Pulmonary artery endothelial cell (primary cell): Measurements from ENCODE around the gene SIM2. TPM values are rescaled to one million over a fixed set of nuclear protein-coding genes. Genes with fewer than 3 reads are reported as not detected.

Source experiments
- DNase-seq: peaks from one replicate; pipeline ENCODE4 v3.0.0-alpha.2; 2011; ENCODE audit warnings: low read depth, low spot score
- total RNA-seq: library from RNA; depleted of rRNA; stranded (reverse); fragments of >200 nt; gene quantifications from 2 replicates; pipeline ENCODE4 v1.2.3, GENCODE V29; 2014

Gene SIM2
- total RNA-seq, 1 donor from 2014 or later, result 0.07 TPM

DNA sequence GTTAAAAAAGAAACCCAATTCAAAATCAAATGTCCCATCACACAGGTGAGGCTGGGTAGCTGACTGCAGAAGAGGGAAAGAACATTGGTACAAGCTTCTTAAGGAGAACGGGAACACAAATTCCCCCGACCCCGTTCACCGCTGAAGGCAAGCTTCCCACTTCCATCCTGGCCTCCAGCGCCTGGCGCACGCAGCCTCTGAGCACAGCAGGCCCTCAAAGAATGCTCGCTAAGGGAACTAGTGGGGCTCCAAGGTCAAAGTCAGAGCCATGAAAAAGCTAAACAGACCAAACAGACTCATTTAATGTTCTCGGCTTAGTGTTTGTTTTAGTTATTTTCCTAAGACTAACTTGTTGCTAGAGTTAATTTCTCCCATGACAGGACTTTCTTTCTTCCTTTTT lies 63.7 kb downstream of the SIM2 start:
- DNase-seq, result no peak

DNA sequence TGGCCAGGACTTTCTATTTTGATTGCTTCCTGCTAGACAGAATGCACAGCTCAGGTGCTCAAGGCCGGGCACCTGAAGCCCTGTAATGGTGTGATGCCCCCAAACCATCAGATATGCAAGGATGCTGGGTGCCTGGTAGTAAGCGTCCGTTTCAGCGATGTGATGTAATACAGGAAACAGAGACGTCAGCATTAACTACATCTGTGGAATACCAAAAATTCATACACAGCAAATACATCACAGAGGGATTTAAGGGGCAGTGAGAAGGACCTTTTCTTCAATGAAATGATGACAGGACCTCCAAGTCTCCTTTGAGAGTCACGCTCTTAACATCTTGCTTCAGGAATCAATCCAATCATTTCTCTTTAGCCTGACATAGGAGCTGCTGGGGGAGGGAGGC lies 64.4 kb downstream of the SIM2 start:
- no peak for DNase-seq

DNA sequence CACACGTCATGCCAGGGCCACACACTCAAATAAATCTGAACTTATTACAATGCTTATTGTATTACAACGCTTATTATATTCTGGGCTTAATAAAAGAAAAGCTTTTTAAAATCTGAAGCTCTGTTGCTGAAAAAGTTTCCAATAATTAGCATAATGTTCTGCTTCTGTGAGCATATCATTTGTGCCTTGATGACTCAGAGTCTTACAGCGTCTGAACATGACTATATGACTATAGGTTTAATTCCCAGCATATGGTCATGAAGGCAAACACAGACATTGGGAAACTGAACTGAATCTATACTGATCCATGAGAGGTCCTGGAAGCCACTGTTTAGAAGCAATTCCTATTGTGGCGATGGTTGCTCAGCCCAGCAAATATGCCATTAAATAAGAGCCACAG lies 66.3 kb downstream of the SIM2 start:
- DNase-seq, result no peak

DNA sequence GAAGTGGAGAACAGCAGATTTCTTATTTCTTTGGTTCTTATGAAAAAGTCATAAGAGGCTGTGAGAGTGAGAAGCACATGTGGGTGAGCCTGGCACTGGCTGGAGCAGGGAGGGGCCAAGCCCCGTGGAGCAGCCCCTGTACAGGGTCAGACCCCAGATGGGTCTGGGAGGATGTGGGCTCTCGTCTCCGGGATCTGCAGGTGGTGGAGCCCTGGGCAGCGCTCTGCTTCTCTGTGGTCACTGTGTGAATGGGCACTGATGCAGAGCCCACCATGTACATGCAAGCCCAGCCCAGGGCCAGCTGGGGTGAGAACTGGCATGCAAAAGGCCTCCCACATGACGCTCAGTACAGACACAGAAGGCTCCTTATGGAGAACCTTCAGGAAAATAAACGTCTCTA lies 67.6 kb downstream of the SIM2 start:
- DNase-seq, result no peak

DNA sequence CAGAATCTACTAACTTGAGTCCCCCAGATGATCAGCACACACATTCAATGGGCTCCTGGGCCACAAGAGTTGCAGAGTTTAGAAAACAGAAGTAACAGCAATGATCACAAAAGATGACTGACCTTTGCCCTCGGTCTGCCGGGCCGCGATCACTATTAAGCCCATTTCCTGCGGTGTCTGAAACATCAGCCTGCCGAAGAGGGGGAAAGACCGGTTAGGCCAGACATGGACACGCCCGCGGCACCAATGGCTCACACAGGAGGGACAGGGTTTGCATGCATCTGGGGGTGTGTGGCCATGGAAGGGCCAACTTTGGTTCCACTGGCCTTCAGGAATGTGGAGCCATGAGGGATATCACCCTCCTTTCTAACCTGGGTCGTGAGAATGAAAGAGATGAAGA lies 68.2 kb downstream of the SIM2 start:
- no peak for DNase-seq

DNA sequence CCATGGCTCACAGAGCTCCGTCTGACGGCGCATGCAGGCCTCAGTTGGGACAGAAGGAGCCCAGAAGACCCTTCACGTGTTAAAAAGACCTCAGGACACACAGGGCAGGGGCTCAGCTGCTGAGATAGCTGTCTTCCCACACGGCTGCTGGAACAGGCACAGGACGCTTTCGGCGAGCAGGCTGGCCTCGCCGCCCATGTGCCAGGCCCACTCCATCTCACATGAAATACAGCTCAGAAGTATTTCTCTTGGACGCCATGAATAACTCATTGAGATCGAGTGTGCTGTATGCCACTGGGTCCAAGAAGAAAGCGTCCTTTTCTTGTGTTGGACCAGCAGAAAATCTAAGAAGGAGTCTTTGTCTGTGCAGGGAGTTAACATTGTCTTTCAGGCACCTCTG lies 69.6 kb downstream of the SIM2 start:
- no peak for DNase-seq

DNA sequence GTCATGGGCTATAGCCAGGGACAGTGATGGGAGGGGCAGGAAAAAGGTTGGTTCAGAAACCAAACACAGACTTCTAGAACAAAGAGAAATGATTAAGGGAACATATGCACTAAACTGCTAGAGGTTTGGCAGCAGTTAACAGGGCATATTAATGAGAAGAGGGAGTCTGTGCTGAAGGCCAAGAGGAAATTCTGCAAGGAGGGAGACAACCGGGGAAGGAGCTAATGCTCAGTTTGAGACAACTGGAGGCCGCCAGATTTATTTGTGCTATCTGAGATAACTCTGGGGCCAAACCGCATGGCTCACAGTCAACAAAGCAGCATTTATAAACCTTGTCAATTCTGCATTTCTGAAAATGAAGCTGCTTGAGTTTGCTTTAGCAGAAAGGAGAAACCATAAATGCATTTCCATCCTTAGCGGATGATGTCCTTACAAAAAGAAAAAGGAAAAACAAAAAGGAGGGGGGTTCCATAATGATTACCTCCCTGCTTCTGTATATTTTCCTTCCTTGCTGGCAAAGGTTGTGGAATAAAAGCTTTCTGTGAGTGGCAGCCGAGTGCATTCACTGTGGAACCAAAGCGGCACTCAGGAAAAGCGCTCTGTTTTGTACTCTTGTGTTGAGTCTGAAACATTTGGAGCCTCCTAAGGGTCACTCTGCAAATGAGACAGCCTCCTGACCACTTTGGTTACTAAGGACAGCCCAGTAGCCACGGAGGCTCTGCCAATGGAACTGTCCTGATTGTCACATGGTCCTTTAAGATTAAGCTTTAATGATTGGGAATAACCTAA lies 70.3 kb downstream of the SIM2 start:
- no peak for DNase-seq

DNA sequence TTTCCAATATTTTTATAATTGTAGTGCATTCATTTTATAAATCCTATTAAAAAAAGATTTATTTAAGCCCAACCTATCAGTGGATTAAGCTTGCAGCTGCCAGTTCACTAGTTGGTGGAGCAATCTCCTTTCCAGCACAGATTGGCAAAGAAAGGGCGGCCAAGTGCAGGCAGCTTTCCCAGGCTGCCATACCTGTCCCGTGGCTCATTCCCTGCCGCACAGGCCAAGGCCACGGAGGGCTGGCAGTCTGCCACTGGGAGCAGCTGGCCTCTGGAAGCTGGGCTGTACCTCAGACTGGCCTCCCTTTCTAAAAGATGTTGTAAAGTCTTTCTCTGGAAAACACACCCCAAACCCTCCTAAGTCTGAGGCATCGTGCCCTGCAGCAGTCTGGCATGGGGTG lies 74.2 kb downstream of the SIM2 start:
- no peak for DNase-seq

DNA sequence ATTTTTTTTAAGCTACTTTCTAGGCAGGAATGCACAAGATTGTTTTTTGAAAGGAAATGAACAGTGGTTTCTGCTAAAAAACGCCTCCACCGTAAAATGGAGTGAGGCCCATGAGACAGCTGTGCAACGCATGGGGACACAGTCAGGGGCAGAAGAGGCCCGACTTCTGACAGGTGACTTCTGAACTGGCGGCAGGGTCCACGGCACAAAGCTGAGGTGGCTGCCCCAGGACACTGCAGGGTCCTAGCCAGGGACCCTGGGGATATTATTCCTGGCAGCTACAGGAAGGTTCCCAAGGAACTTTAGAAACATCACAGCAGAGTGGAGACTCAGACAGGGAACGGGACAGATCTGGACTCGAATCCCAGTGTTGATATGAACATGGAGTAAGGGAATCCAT lies 75.1 kb downstream of the SIM2 start:
- DNase-seq, result no peak

DNA sequence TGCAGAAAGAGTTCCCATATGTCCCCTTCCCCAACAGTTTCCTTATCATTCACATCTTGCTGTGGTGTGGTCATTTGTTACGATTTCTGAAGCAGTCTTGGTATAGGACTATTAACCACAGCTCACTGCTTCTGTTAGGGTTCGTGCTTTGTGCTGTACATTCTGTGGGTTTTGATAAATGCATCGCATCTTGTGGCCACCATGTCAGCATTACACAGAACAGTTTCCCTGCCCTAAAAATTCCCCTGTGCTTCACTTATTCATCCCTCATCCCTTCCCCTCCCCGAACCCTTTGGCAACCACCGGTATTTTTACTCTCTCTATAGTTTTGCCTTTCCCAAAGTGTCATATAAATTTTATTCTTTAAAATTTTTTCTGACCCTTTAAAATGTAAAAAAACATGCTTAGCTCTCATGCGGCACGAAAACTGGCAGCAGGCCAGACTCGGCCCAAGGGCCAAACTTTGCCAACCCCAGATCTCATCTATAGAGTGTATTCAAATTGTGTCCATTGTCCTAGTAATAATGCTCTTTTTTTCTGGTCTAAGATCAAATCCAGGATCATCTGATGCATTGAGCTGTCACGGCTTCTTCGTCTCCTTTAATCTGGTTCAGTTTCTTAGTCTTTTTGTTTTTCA lies 78.2 kb downstream of the SIM2 start:
- no peak for DNase-seq

DNA sequence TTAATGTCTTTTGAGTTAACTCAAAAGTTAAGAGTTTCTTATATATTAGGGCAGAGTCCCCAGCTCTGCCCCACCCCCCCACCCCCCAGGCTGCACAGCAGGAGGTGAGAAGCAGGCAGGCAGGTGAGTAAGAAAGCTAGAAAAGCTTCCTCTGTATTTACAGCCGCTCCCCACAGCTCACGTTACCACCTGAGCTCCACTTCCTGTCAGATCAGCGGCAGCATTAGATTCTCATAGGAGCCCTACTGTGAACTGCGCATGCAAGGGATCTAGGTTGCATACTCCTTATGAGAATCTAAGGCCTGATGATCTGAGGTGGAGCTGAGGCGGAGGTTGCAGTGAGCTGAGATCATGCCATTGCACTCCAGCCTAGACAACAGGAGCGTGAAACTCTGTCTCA lies 81.9 kb downstream of the SIM2 start:
- DNase-seq, result no peak

DNA sequence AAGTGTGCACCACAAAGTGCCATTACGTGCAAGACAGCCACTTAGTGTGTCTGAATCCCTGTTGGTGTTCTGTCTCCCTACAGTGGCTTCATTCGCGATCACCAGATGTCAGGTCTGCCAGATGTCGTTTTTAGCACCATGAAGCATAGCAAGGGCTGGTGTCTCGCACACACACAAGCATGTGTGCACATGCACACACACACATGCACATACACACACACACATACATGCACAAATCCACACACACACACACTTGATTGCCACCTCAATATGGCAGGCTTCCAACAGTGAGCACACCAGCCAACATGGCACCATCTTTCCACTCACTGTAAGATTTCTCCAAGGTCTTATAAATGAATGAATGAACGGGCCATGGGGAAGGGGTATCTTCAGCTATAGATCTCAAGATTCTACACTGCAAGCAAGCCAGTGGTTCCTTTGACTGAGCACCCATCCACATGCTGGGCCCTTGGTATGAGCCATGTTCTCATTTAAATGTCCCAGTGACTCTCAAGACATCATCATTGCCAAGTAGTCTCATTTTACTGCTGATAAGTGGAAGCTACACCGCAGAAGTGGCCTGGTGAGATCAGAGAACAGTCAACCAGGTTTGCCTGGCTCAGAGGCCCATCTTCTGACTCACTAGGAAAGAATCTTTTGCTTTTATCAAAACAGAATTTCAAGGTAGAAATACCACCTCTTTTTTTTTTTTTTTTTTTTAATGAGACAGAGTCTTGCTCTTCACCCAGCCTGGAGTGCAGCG lies 84.9 kb downstream of the SIM2 start:
- DNase-seq, result no peak

DNA sequence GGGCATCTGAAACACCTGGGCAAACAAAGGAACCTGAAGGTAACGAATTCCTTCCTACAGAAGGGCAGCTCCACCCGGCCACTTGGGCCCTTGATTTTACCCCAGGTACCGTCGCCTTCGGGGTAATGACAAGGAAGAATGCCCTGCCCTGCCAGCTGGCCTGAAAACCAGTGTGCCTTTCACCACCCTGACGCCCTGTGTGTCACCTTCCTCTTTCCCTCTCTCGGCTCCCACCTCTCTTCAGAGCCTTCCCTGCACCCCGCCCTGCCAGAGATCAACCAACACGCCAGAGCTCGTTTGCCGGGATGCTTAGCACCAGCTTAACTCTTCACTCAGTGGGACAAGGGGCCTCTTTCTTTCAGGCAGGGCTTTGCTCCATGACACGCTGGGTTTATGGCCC lies 86.0 kb downstream of the SIM2 start:
- DNase-seq, result no peak

DNA sequence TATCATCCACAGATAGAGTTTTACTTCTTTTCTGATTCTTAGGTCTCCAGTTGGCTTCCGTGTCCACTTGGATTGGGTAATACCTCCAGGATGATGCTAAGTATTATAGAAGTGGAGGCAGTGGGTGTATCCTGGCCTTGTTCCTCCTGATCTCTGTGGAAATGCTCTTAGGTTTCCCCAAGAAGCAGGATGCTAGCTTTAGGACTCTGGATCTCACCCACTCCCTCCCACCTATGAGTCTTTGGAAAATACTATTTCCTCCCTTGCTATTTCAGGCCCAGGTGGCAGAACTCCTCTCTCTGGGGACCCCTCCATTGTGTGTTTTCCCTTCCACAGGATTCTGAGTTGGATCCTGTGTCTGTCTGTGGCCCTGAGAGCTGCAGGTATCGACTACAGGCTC lies 86.7 kb downstream of the SIM2 start:
- DNase-seq, result no peak

DNA sequence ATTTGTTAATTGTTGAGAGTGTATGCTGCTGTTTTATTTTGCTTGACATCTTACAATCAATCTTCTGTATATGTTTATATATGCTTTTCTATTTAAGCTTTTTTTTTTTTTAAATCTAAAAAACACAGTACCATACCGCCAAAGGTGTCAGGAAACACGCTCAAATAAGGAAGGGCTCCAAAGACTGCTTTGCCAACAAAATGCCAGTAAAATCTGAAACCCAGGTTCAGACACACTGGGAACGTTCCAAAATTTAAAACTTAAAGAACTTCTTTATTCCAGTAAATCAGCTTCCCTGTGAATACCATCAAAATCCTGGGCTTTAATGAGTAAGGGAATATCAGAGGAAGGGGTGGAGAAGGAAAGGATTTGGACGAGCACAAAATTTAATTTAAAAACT lies 87.3 kb downstream of the SIM2 start:
- DNase-seq, result no peak

DNA sequence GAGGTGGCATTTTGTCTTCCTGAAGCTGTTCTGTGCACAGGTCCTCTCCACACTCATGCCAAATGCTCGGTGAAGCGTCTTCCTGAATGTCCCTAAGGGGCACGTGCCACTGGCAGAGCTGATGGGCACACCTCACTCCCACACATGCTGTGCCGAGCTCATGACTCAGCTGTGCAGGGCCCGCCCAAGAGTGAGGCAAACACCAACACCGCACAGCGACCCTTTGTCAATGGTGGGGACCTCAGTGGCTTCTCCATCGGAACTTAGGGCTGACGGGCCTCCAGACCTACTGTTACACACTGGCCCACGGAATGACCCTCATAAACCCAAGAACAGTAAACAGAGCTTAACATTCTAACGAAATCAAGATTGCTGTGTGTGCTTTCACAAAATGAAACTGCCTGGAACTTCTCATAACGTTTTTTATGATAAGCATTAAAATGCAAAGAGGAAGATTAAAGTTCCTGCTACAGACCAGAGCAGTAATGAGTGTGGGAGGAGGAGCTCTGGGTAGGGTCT lies 89.3 kb downstream of the SIM2 start:
- DNase-seq, result no peak

DNA sequence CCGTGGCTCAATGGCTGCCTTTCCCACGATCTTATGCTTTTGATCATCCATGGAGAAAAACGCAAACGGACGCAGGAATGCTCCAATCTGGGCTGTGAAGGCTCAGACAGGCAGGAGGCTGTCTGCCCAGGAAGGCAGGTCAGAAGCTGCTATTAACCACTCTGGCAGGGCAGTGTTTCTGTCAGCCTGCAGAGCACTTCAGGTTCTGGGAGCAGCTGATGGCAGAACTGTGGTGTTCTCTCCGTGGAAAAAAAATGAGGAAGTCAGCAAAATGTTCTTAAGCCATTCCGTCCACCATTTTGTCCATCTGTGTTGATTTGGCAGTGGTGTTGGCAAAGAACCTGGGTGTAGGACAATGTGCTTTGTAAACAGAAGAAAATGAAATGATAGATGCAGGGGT lies 91.7 kb downstream of the SIM2 start:
- DNase-seq, result no peak

DNA sequence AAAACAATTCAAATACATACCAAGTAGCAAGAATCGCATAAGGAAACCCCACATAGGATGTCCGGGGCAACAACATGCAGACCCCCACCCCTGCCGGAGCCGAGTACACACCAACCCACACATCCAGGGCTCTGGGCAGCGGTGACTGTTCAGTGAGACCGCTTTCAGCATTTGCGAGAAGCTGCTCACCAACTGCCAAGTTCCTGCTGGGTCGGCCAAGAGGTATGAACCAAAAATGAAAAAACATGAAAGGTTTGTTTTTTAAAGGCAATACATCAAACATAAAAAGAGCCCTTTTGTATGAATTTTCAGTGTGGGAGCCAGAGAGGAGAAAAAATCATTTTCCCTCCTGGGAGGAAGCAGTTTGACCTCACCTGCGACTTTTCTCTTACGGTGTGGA lies 92.3 kb downstream of the SIM2 start:
- DNase-seq, result no peak

DNA sequence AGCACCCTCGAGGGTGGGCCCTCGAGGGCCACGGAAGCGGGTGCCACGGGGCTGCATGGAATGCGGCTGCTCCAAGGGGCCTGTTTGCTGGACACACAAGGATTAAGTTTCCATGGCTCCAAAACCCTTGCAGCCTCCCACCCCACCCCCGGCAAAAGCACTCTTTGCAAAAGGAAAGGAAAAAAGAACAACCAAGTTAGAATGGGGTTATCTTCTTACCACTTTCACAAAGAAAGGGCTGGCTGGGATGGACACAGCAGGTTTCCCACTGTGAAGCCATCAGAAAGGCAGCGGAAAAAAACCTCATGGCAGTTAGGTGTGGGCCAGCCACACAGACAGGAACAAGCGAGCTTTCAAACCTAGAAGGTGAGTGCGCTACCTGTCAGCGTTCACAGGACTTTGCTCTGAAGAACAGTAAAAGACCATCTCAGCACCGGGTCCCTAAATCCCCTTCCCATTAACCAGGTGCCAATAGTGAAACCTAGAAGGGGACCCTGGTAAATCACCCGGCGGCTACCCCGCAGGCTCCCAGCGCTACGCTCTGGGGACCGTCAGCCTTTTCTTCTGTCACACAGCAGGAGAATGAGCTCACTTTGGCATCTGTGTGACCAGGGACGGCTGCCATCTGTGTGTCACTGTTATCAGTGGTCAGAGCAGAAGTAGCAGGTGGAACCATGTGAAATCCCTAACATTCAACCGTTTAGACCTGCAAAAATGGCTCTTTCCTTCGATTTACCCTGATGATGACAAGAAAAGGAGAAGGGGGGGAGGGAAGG lies 93.0 kb downstream of the SIM2 start:
- DNase-seq, result no peak

DNA sequence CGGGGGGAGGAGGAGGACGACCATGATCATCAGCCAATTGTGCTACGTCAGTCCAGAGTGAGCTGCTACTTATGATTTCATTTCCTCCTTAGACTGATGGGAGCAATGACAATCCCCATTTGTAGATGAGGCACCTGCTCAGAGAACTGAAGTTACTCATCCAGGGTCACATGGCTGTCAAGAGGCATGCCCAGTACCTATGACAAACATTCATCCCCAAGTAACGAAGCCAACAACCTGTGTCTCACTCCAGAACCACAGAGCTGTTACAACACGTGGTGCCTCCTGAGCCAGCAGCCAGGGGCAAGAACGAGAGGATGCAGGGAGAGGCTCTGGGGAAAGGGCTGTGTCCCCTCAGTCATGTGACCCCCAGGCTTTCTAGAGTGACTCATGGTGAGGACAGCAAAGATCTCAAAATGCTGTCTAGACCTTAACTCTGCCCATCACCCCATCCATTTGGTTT lies 93.6 kb downstream of the SIM2 start:
- DNase-seq, result no peak

DNA sequence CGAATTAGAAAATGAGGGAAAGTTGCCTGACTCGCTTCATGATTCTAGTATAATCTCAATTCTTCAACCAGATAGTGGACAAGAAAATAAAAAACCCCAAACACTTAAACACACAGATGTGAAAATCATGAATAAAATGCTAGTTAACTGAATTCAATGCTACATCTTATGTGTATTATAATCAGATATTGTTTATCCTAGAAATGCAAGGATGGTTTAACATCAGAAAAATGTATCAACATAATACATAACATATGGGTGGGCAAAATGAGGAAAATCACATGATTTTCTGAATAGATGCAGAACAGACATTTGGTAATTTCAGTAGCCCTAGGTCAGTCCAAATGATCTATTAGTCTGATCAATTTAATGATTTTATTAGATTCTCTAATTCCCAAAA lies 97.2 kb downstream of the SIM2 start:
- no peak for DNase-seq

DNA sequence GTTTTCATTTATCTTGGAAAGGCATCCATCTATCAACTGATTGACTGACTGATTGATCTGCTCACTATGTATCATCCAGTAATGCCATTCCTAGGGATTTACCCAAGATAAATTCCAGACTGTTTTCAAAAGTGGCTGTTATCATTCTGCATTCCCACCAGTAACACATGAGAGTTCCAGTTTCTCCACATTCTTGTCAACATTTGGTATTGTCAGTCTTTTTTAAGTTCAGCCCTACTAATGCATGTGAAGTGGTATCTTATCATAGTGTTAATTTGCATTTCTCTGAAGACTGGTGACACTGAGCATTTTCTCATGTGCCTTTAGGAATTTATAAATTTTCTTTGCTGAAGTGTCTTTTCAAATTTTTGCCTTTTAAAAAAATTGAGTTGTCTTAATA lies 99.6 kb downstream of the SIM2 start:
- DNase-seq, result no peak
